GM12865 (cell line): ENCODE results near the gene WDR88.
"Not testable (repeated sequence)": the region's sequence is repeated elsewhere in the genome, so short reads cannot be mapped to it uniquely, and the experiment has no call there.

Experiments used
- DNase-seq: peaks from one replicate; pipeline ENCODE4 v3.0.0; 2010; ENCODE audit warnings: low read depth
- H3K4me3 ChIP-seq: 2 replicates; pipeline ENCODE4 v1.5.1; 2011; ENCODE audit warnings: mild to moderate bottlenecking, low read depth, low read length, control low read depth
- TF ChIP-seq, protein P1 (sequence below): IDR thresholded peaks from 2 replicates; pipeline ENCODE4 v1.5.1; 2011; ENCODE audit warnings: low read length, control low read depth, low read depth, inconsistent platforms; ENCODE audit not compliant: insufficient read depth; ENCODE audit errors: missing control alignments

Gene WDR88

DNA sequence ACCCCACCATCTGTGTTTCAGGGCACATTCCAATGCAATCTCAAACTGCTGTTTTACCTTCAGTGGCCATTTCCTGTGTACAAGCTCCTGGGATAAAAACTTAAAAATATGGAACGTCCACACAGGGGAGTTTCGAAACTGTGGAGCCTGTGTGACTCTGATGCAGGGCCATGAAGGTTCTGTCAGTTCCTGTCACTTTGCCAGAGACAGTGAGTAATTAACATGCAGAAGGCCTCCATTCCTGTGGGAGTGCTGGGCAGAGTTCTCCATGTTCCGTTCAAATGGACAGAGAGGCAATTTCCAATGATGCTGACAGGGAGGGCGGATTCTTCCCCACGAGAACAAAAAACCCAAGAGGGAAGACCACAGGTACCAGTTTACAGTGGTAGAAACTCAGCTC, 24.4 kb downstream of the WDR88 start:
- TF ChIP-seq, protein P1, sequence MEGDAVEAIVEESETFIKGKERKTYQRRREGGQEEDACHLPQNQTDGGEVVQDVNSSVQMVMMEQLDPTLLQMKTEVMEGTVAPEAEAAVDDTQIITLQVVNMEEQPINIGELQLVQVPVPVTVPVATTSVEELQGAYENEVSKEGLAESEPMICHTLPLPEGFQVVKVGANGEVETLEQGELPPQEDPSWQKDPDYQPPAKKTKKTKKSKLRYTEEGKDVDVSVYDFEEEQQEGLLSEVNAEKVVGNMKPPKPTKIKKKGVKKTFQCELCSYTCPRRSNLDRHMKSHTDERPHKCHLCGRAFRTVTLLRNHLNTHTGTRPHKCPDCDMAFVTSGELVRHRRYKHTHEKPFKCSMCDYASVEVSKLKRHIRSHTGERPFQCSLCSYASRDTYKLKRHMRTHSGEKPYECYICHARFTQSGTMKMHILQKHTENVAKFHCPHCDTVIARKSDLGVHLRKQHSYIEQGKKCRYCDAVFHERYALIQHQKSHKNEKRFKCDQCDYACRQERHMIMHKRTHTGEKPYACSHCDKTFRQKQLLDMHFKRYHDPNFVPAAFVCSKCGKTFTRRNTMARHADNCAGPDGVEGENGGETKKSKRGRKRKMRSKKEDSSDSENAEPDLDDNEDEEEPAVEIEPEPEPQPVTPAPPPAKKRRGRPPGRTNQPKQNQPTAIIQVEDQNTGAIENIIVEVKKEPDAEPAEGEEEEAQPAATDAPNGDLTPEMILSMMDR, result no peak
- H3K4me3 ChIP-seq, result no peak overlapping the region
- DNase-seq, result no peak

DNA sequence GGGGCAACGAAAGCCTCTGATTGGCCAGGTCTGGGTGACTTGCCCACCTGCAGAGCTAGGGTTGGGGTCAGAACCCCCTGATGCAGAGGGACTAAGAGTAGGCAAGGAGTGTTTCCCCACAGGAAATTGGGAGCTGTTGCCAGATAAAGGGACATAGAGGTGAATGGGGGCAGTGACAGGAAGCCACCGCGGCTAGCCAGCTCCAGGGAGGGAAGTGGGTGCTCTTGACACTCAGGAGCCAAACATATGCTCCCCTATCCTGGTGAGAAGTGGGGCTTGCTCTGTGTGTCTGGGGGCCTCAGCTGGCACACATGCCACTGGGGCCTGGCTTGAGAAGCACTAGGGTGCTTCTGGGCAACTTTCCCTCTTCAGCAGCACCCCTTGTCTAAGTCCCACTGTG, 26.0 kb downstream of the WDR88 start:
- no peak for DNase-seq
- no peak overlapping the region for H3K4me3 ChIP-seq
- TF ChIP-seq, protein P1, result no peak

DNA sequence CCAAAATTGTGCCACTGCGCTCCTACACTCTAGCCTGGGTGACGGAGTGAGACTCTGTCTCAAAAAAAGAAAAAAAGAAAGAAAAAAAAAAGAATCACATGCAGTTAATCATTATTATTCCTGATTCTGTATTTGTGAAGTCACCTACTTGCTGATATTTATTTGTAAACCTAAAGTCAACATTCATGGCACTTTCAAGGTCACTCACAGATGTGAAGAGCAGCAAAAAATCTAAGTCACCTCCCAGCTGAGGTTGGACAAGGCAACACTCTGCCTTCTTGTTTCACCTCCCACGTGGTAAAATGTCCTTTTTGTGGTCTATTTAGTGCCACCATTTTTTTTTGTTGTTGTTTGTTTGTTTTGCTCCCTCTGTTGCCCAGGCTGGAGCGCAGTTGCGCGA, 26.5 kb downstream of the WDR88 start:
- TF ChIP-seq, protein P1, result no peak
- DNase-seq, result no peak
- no peak overlapping the region for H3K4me3 ChIP-seq

DNA sequence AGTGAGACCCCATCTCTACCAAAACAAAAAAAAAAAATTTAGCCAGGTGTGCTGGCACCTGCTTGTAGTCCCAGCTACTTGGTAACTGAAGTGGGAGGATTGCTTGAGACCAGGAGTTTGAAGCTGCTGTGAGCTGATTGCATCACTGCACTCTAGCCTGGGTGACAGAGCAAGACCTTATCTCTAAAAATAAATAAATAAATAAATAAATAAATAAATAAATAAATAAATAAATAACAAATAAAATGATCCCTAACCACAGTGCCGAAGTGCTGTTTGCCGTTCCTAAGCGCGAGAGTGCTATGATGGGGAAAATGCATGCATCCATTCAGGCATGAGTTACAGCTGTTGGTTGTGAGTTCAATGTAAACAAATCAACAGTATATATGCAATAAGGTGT, 27.2 kb downstream of the WDR88 start:
- no peak for DNase-seq
- TF ChIP-seq, protein P1, result no peak
- H3K4me3 ChIP-seq, result no peak overlapping the region

DNA sequence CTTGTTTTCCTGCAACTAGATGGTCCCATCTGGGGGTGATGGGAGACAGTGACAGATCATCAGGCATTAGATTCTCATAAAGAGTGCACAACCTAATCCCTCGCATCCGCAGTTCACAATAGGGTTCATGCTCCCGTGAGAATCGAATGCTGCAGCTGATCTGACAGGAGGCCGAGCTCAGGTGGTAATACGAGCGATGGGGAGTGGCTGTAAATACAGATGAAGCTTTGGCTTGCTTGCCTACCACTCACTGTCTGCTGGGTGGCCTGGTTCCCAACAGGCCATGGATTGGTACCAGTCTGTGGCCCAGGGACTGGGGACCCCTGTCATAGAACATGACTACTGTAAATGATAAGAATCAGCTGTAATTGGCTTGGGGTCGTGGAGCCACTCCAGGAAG, 28.0 kb downstream of the WDR88 start:
- no peak for DNase-seq

DNA sequence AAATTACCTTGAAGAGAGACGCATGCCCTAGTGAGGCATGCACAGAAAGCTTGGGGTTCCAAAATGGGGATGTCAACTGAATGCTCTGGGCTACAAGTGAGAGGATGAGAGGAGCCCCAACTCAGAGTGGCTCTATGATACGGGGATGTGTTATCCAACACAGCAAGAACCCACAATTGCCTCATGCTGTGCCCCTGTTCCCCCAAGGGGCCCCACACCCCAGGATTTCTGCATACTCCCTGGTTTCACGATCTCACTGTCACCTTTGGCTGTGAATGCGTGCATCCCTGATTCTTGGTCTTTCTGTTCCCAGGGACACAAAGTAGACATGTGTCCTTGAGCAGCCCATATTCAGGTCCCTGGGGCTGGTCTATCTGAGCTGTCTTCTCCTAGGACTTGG, 29.3 kb downstream of the WDR88 start:
- no peak overlapping the region for H3K4me3 ChIP-seq
- TF ChIP-seq, protein P1, result no peak
- no peak for DNase-seq

More for the DNA sequence above, 28.0 kb downstream of the WDR88 start:
- TF ChIP-seq, protein P1, result no peak
- H3K4me3 ChIP-seq, result no peak overlapping the region

DNA sequence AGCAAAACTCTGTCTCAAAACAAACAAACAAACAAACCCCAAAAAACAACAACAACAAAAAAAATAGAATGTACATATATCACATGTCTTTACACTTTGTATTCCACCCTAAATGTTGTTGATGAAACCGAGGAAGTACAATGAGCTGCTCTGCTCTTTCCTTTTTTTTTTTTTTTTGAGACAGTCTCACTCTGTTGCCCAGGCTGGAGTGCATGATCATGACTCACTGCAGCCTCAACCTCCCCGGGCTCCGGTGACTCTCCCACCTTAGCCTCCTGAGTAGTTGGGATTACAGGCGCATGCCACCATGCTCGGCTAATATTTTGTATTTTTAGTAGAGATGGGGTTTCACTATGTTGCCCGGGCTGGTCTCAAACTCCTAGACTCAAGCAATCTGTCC, 31.6 kb downstream of the WDR88 start:
- TF ChIP-seq, protein P1, result no peak
- H3K4me3 ChIP-seq, result no peak overlapping the region
- no peak for DNase-seq

DNA sequence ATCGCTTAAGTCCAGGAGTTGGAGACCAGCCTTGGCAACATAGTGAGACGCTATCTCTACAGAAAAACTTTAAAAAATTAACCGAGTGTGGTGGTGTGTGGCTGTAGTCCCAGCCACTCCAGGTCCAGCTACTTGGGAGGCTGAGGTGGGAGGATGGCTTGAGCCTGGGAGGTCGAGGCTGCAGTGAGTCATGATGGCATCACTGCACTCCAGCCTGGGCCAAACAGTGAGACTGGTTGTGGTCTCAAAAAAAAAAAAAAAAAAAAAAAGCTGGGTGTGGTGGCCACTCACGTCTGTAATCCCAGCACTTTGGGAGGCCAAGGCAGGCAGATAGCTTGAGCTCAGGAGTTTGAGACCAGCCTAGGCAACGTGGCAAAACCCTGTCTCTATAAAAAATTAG, 34.1 kb downstream of the WDR88 start:
- H3K4me3 ChIP-seq, DNase-seq: not testable (repeated sequence)
